Esophagus squamous epithelium (tissue), 5 donors: ENCODE data around the gene POLR2E. TPM values are rescaled to one million over a fixed set of nuclear protein-coding genes. Genes with fewer than 3 reads are reported as not detected.

Experiments
- DNase-seq: peaks from one replicate; lab custom pipeline; 2025; lab: John Stamatoyannopoulos, UW
- H3K27ac ChIP-seq, 4 donors: fragments of 200-600 bp; sonication (generic); one replicate each; pipeline ENCODE4 v1.5.1; 2016 to 2019; ENCODE audit warnings: mild to moderate bottlenecking in 1 of 4
- H3K27me3 ChIP-seq, 4 donors: fragments of 200-600 bp; sonication (generic); 1 replicate in 3 of 4; 2 replicates in 1 of 4; pipeline versions ENCODE4 v1.5.1 to v1.6.0; 2017 to 2021; ENCODE audit warnings: antibody characterized with exemption in 1 of 4
- H3K36me3 ChIP-seq, 3 donors: fragments of 200-600 bp; sonication (generic); one replicate each; pipeline ENCODE4 v1.5.1; 2016 to 2019
- H3K4me1 ChIP-seq, 3 donors: fragments of 200-600 bp; sonication (generic); one replicate each; pipeline ENCODE4 v1.5.1; 2017 to 2019
- H3K4me3 ChIP-seq, 4 donors: fragments of 200-600 bp; sonication (generic); 1 replicate in 3 of 4; 2 replicates in 1 of 4; pipeline ENCODE4 v1.5.1; 2016 to 2019; ENCODE audit warnings: mild to moderate bottlenecking in 2 of 4, moderate library complexity in 1 of 4
- H3K9me3 ChIP-seq, 3 donors: fragments of 200-600 bp; sonication (generic); one replicate each; pipeline ENCODE4 v1.5.1; 2016 to 2019
- POLR2A ChIP-seq, 4 donors: fragments of 450-650 bp; IDR thresholded peaks; one replicate each; pipeline ENCODE4 v1.6.1; 2017; ENCODE audit warnings: antibody characterized with exemption in 4 of 4, mild to moderate bottlenecking in 4 of 4, moderate library complexity in 3 of 4
- WGBS, 2 donors: methylation state at CpG; one replicate each; pipeline ENCODE4 v1.1.5; 2018; 5-methylcytosine and 5-hydroxymethylcytosine counted together
- intact Hi-C: fragments of 100-400 bp; cut with DNase I; formaldehyde crosslinking; loops from one replicate; pipeline ENCODE4 v1.15.0; 2022
- total RNA-seq, 4 donors: library from RNA; depleted of rRNA; stranded (reverse); fragments of >200 nt; gene quantifications; one replicate each; pipeline ENCODE4 v1.1.0, GENCODE V29; 2016
- TF ChIP-seq, protein P1 (sequence below), 6 experiments: fragments of 450-650 bp in 4 of 6; fragments of 200-600 bp in 2 of 6; sonication (generic) in 2 of 6; IDR thresholded peaks; one replicate each; pipeline ENCODE4 v1.5.1; 2016 to 2019; ENCODE audit warnings: antibody characterized with exemption in 6 of 6, mild to moderate bottlenecking in 4 of 6, moderate library complexity in 4 of 6
- donor health status: DM: yes; HTN: yes; CAD: no.

POLR2E gene
- total RNA-seq, 4 donors from 2014 or later: 113 to 198 (median 166) TPM

DNA sequence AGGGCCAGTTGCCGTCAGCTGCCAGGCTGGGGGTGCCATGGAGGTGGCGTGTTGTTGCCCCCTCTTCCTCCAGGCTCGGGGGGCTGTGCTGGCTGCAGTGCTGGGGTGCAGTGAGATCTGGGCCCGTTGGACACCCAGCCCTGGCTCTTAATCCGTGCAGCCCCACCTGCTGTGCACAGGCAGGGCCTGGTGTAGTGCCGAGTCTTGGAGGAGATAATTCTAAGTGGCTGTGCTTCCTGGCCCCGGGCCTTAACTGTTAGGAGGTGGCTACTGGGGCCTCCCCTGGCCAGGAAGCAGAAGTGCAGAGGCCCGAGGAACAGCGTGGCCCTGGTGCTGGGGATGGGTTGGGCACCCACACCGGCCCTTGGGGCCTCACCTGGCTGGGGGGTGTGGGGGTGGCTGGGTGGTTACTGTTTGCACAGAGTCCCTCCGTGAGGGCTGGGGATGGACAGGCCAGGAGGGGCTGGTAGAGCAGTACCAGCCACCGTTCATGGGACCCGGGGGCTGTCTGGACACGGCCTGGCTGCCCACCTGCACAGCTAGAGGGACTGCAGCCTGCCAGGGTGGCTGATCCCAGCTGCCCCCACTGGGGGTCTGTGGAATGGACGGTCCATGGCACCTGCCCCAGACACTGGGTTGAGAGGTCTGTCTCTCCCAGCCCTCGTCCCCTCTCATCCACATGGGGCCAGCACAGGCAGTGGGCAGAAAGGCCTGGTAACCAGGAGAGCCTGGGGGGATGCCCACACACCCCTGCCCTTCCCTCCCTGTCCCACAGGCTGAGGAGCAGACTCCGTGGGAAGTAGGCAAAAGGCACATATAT lies 11.9 kb upstream of the POLR2E start:
- TF ChIP-seq POLR2A (IDR thresholded peaks at IDR 0.05): no peak
- TF ChIP-seq, protein P1, sequence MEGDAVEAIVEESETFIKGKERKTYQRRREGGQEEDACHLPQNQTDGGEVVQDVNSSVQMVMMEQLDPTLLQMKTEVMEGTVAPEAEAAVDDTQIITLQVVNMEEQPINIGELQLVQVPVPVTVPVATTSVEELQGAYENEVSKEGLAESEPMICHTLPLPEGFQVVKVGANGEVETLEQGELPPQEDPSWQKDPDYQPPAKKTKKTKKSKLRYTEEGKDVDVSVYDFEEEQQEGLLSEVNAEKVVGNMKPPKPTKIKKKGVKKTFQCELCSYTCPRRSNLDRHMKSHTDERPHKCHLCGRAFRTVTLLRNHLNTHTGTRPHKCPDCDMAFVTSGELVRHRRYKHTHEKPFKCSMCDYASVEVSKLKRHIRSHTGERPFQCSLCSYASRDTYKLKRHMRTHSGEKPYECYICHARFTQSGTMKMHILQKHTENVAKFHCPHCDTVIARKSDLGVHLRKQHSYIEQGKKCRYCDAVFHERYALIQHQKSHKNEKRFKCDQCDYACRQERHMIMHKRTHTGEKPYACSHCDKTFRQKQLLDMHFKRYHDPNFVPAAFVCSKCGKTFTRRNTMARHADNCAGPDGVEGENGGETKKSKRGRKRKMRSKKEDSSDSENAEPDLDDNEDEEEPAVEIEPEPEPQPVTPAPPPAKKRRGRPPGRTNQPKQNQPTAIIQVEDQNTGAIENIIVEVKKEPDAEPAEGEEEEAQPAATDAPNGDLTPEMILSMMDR (IDR thresholded peaks at IDR 0.05): peak in 1 of 6 experiments; percentile 22
- H3K4me3 ChIP-seq: no peak overlapping the region
- H3K27me3 ChIP-seq: no peaks in the 10 kb centered on the region
- intact Hi-C loops: no loop called here
- peaks cover 47 to 79% (median 55%) of the 10 kb centered on the region in 3 donors for H3K4me1 ChIP-seq
- H3K27ac ChIP-seq: peak overlapping the region; percentile 26 to 99 (median 96)
- H3K36me3 ChIP-seq: peaks cover 28 to 67% (median 43%) of the 10 kb centered on the region in 3 donors
- no peaks in the 10 kb centered on the region for H3K9me3 ChIP-seq
- WGBS, 2 donors: 33 to 40% methylated on average over 1 of the region's 17 CpGs
- no peak for DNase-seq

DNA sequence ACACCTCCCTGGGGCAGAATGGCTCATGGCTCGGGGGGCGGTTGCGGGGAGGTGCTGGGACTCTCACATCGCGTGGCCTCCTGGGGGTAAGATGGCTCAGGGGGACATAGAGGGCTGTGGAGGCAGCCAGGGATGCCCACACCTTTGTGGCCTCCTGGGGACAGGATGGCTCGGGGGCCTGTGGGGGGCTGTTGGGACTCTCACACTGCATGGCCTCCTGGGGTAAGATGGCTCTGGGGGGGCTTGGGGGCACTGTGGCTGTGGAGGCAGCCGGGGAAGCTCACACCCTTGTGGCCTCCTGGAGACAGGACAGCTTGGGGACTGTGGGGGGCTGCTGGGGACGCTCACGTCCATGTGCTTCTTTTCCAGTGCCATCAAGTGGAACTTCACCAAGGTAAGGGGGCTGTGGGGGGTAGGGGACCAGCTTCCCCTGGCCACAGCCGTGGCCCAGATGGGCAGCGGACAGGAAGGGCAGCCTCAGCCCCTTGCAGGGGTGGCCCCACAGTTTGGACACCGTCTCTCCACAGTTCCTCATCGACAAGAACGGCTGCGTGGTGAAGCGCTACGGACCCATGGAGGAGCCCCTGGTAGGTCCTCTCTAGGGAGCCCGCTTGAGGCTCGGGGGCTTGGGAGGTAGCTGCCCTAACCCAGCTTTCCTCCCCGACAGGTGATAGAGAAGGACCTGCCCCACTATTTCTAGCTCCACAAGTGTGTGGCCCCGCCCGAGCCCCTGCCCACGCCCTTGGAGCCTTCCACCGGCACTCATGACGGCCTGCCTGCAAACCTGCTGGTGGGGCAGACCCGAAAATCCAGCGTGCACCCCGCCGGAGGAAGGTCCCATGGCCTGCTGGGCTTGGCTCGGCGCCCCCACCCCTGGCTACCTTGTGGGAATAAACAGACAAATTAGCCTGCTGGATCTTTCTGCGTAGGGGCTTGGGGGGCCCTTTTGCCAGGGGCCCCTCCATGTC lies 11.0 kb upstream of the POLR2E start:
- peaks cover 25 to 58% (median 38%) of the 10 kb centered on the region in 3 donors for H3K36me3 ChIP-seq
- peak overlapping the region in 2 of 4 donors; percentile 76 to 92 for H3K4me3 ChIP-seq
- no peak for TF ChIP-seq POLR2A (IDR thresholded peaks at IDR 0.05)
- TF ChIP-seq, protein P1 (IDR thresholded peaks at IDR 0.05): no peak
- peaks cover 49 to 79% (median 57%) of the 10 kb centered on the region in 3 donors for H3K4me1 ChIP-seq
- WGBS, 2 donors: 61 to 63% methylated on average over 4 to 5 of the region's 32 CpGs
- peak overlapping the region; percentile 95 to 99 (median 98) for H3K27ac ChIP-seq
- intact Hi-C loops: no loop called here
- H3K27me3 ChIP-seq: no peaks in the 10 kb centered on the region
- DNase-seq: no peak
- no peaks in the 10 kb centered on the region for H3K9me3 ChIP-seq

DNA sequence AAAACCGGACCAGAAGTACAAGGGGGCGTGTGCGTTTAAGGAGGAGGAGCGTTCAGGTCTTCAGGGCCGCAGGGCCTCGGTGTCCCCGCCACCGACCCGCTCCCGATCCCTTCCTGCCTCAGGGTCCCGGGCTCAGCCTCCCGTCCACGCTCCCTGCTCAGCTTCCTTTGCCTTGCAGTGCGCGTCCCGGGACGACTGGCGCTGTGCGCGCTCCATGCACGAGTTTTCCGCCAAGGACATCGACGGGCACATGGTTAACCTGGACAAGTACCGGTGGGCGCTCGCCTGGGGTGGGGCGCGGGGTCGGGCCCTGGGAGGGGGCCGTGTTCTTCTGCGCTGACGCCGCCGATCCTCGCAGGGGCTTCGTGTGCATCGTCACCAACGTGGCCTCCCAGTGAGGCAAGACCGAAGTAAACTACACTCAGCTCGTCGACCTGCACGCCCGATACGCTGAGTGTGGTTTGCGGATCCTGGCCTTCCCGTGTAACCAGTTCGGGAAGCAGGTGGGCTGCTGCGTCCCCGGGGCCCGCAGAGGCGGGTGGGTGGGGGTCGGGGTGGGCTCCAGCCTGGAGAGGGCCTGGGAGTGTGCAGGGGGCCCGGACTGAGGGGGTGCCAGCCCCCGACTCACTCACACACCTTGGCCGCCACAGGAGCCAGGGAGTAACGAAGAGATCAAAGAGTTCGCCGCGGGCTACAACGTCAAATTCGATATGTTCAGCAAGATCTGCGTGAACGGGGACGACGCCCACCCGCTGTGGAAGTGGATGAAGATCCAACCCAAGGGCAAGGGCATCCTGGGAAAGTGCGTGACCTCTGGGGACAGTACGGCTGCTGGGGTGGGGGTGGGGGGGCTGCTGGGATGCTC lies 10.1 kb upstream of the POLR2E start:
- H3K36me3 ChIP-seq: peaks cover 25 to 49% (median 29%) of the 10 kb centered on the region in 3 donors
- no peaks in the 10 kb centered on the region for H3K9me3 ChIP-seq
- intact Hi-C loops: no loop called here
- 40 to 43% methylated on average over 1 to 16 of the region's 69 CpGs for WGBS, 2 donors
- no peak for DNase-seq
- TF ChIP-seq POLR2A (IDR thresholded peaks at IDR 0.05): no peak
- TF ChIP-seq, protein P1 (IDR thresholded peaks at IDR 0.05): no peak
- H3K4me3 ChIP-seq: peak overlapping the region; percentile 67 to 92 (median 76)
- no peaks in the 10 kb centered on the region for H3K27me3 ChIP-seq
- peak overlapping the region; percentile 95 to 99 (median 98) for H3K27ac ChIP-seq
- H3K4me1 ChIP-seq: peaks cover 55 to 82% (median 62%) of the 10 kb centered on the region in 3 donors

DNA sequence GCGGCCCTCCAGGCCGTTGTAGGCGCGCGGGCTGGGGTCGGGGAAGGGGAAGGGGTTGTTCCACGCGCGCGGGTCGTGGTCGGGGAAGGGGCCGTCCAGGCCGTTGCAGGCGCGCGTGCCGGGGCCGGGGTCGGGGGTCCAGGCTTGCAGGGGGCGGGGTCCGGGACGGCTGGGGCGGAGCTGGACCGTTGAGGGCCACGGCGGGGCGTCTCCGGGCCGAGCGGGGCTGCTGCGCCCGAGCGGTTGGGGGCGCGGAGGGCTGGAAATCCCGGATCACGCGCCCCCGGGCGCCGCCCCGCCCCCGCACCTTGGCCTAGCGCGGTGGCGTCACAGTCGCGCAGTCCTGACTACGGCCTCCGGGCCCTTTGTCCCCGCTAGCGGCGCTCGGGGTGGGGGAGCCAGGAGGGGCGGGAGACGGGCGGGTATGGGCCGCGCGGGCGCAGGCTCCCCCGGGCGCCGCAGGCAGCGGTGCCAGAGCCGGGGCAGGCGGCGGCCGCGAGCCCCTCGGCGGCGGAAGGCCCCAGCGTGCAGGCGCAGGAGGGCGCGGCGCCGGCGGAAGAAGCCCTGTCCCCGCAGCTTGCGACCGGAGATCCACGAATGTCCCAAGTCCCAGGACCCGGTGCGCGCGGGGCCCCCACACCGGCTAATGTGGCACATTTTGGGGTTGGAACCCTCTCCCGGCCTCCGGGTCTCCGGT lies 9.3 kb upstream of the POLR2E start:
- 0% methylated on average over 3 of the region's 93 CpGs; no CpG with 5 or more reads in 1 of the 2 donors for WGBS, 2 donors
- Histone ChIP-seq H3K27me3 (no peaks in the 10 kb centered on the region), H3K9me3 (peaks cover 0 to 5% (median 0%) of the 10 kb centered on the region in 3 donors), H3K4me1 (peaks cover 55 to 86% (median 68%) of the 10 kb centered on the region in 3 donors), H3K36me3 (peaks cover 21 to 41% (median 23%) of the 10 kb centered on the region in 3 donors), H3K4me3 (peak overlapping the region; percentile 67 to 92 (median 76)), H3K27ac (peak overlapping the region; percentile 95 to 99 (median 98))
- no peak for DNase-seq
- TF ChIP-seq, protein P1 (IDR thresholded peaks at IDR 0.05): peak in 1 of 6 experiments; percentile 6
- TF ChIP-seq POLR2A (IDR thresholded peaks at IDR 0.05): no peak
- intact Hi-C loops: loop anchor here (5.0 kb wide), 1 partner anchor 82 kb away; the partner anchor contains the start of genes RNU6-2 and TMEM259
